Hepatocyte (in vitro differentiated cells): ENCODE data around the gene PLXNA2.

Source experiments
- EZH2 ChIP-seq: fragments of 200-600 bp; sonication (generic); IDR thresholded peaks from 2 replicates; pipeline ENCODE4 v1.6.1; 2016; ENCODE audit warnings: antibody characterized with exemption, mild to moderate bottlenecking, borderline replicate concordance
- TF ChIP-seq, protein P1 (sequence below): fragments of 200-600 bp; sonication (generic); IDR thresholded peaks from 2 replicates; pipeline ENCODE4 v1.5.1; 2016; ENCODE audit warnings: antibody characterized with exemption, mild to moderate bottlenecking; ENCODE audit not compliant: poor library complexity

DNA sequence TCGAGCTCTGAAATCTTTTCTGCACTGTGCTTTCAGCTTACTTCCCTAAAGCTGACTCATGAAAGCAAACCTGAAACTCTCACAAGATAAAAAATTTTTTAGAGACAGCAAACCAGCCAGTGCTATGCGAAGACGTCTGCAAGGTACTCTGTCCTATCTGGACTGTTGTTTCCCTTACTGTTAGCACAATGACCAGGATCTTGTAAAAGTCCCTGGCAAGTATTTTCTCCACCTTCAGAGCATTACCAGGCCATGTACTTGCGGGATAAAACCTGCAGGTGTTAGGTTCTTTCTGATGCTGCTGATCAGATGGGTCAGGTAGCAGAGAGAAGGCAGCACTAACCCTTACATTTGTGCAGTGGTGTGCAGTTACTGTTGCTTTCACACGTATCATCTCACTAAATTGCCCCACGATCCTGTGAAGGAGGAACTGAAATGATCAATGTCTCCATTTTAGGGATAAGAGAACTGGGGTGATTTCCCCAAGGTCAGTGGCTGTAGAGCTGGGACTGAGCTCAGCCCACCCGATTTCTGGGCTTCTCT, 56.6 kb downstream of the PLXNA2 start:
- TF ChIP-seq, protein P1, sequence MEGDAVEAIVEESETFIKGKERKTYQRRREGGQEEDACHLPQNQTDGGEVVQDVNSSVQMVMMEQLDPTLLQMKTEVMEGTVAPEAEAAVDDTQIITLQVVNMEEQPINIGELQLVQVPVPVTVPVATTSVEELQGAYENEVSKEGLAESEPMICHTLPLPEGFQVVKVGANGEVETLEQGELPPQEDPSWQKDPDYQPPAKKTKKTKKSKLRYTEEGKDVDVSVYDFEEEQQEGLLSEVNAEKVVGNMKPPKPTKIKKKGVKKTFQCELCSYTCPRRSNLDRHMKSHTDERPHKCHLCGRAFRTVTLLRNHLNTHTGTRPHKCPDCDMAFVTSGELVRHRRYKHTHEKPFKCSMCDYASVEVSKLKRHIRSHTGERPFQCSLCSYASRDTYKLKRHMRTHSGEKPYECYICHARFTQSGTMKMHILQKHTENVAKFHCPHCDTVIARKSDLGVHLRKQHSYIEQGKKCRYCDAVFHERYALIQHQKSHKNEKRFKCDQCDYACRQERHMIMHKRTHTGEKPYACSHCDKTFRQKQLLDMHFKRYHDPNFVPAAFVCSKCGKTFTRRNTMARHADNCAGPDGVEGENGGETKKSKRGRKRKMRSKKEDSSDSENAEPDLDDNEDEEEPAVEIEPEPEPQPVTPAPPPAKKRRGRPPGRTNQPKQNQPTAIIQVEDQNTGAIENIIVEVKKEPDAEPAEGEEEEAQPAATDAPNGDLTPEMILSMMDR: no peak
- no peak for TF ChIP-seq EZH2
